MCF 10A (cell line): ENCODE measurements around the gene HNRNPC. TPM values are rescaled to one million over a fixed set of nuclear protein-coding genes. Genes with fewer than 3 reads are reported as not detected.

Experiments used
- BruUV-seq: library from RNA; stranded (reverse); fragments of 400-500 nt; replicated peaks from 2 replicates; lab custom pipeline; 2021; lab: Mats Ljungman, UMichigan
- CTCF ChIA-PET: fragments of 300-600 bp; sonication (Branson Sonifier 250); formaldehyde crosslinking; extraction: SDS; loops from one replicate; lab custom pipeline; 2021; ENCODE audit warnings: antibody characterized with exemption, inconsistent platforms; lab: Yijun Ruan, JAX
- POLR2A ChIA-PET: fragments of 300-600, 350-650 bp; sonication (Branson Sonifier 250); formaldehyde crosslinking; extraction: SDS; loops from one replicate; lab custom pipeline; 2020; ENCODE audit warnings: antibody characterized with exemption, inconsistent platforms; lab: Yijun Ruan, JAX
- DNase-seq: peaks from one replicate; pipeline ENCODE4 v3.0.0-alpha.2; 2018; ENCODE audit not compliant: unreplicated experiment
- H3K27ac Mint-ChIP-seq: one replicate; pipeline ENCODE4 v1.8.0; 2022; ENCODE audit warnings: mild to moderate bottlenecking, low read depth, mixed read lengths; ENCODE audit not compliant: unreplicated experiment
- H3K27me3 Mint-ChIP-seq: one replicate; pipeline ENCODE4 v1.8.0; 2022; ENCODE audit warnings: mixed read lengths; ENCODE audit not compliant: insufficient read depth, unreplicated experiment
- H3K36me3 Mint-ChIP-seq: one replicate; pipeline ENCODE4 v1.8.0; 2022; ENCODE audit warnings: mild to moderate bottlenecking, moderate library complexity, mixed read lengths; ENCODE audit not compliant: insufficient read depth, unreplicated experiment
- H3K4me1 Mint-ChIP-seq: one replicate; pipeline ENCODE4 v1.8.0; 2022; ENCODE audit warnings: mixed read lengths; ENCODE audit not compliant: insufficient read depth, unreplicated experiment
- H3K4me3 Mint-ChIP-seq: one replicate; pipeline ENCODE4 v1.8.0; 2022; ENCODE audit warnings: mild to moderate bottlenecking, moderate library complexity, mixed read lengths; ENCODE audit not compliant: unreplicated experiment
- H3K9me3 Mint-ChIP-seq: one replicate; pipeline ENCODE4 v1.8.0; 2022; ENCODE audit warnings: mixed read lengths; ENCODE audit not compliant: unreplicated experiment
- CTCF ChIP-seq: fragments of 200-600 bp; IDR thresholded peaks from one replicate; pipeline ENCODE4 v1.8.0; 2022; ENCODE audit warnings: antibody characterized with exemption, mild to moderate bottlenecking; ENCODE audit not compliant: unreplicated experiment
- intact Hi-C: fragments of 100-400 bp; cut with micrococcal nuclease; formaldehyde crosslinking; loops from 2 replicates; pipeline ENCODE4 v1.14.1; 2022
- total RNA-seq: library from RNA; stranded (reverse); gene quantifications from 2 replicates; pipeline ENCODE4 v1.2.3, GENCODE V29; 2022

The HNRNPC gene
- total RNA-seq, 1 experiment from 2014 or later, result 882 TPM

- Mint-ChIP-seq H3K9me3 (no peaks in the 10 kb centered on the region), H3K4me3 (no peak overlapping the region), H3K36me3 (no peaks in the 10 kb centered on the region), H3K4me1 (peaks cover 4% of the 10 kb centered on the region), H3K27ac (no peak overlapping the region), H3K27me3 (peaks cover 31% of the 10 kb centered on the region)
- intact Hi-C loops, result no loop called here
- TF ChIP-seq CTCF, result no peak
- ChIA-PET CTCF (interaction anchor here (0.5 kb wide), 2 partner anchors 35 to 152 kb away, joined by 3 to 4 read pairs; no protein-coding TSS in a partner anchor), POLR2A (no interaction called here)
- no peak for DNase-seq
- no TSS peak for BruUV-seq
These were observed 105.4 kb downstream of the HNRNPC start for GRCh38 chr14:21163871-21164291.

GRCh38 chr14:21162081-21162480 lies 107.2 kb downstream of the HNRNPC start:
- H3K27ac Mint-ChIP-seq, result no peak overlapping the region
- H3K4me1 Mint-ChIP-seq, result peaks cover 13% of the 10 kb centered on the region
- H3K27me3 Mint-ChIP-seq, result peaks cover 31% of the 10 kb centered on the region
- no peak for TF ChIP-seq CTCF
- ChIA-PET POLR2A (no interaction called here), CTCF (interaction anchor here (0.5 to 0.6 kb wide), 2 partner anchors 9 to 147 kb away, joined by 3 read pairs; no protein-coding TSS in a partner anchor)
- H3K36me3 Mint-ChIP-seq, result no peaks in the 10 kb centered on the region
- no TSS peak for BruUV-seq
- intact Hi-C loops, result no loop called here
- H3K4me3 Mint-ChIP-seq, result no peak overlapping the region
- H3K9me3 Mint-ChIP-seq, result no peaks in the 10 kb centered on the region
- no peak for DNase-seq

- Mint-ChIP-seq H3K4me3 (no peak overlapping the region), H3K27me3 (peaks cover 37% of the 10 kb centered on the region), H3K36me3 (no peaks in the 10 kb centered on the region), H3K4me1 (peaks cover 10% of the 10 kb centered on the region), H3K27ac (no peak overlapping the region), H3K9me3 (peaks cover 3% of the 10 kb centered on the region)
- TF ChIP-seq CTCF, result no peak
- intact Hi-C loops, result no loop called here
- DNase-seq, result no peak
- BruUV-seq, result no TSS peak
- CTCF ChIA-PET, result no interaction called here
- POLR2A ChIA-PET, result no interaction called here
These were observed 109.1 kb downstream of the HNRNPC start for GRCh38 chr14:21160061-21160610.

Other genes with a start within 250 kb of the HNRNPC start
- gene NDRG2, start 244.4 kb downstream of the HNRNPC start, total RNA-seq, result 0.81 and 0.82 TPM in 2 replicates
- not detected in 2 replicates for gene TPPP2, start 239.2 kb downstream of the HNRNPC start, total RNA-seq
- not detected in 2 replicates for gene RNASE13, start 234.6 kb downstream of the HNRNPC start, total RNA-seq
- gene RNASE7, start 227.1 kb downstream of the HNRNPC start, total RNA-seq, result 10.9 and 11.8 TPM in 2 replicates
- not detected in 2 replicates for gene RNASE8, start 211.6 kb downstream of the HNRNPC start, total RNA-seq
- gene ARHGEF40, start 199.1 kb downstream of the HNRNPC start, total RNA-seq, result 3.6 and 6.7 TPM in 2 replicates
- 18.4 and 33.8 TPM in 2 replicates for gene ZNF219, start 170.8 kb downstream of the HNRNPC start, total RNA-seq
- 0.59 and 1.6 TPM in 2 replicates for gene TMEM253, start 168.4 kb downstream of the HNRNPC start, total RNA-seq
- not detected in 2 replicates for gene OR5AU1, start 113.4 kb downstream of the HNRNPC start, total RNA-seq
- gene RPGRIP1, start 10.6 kb upstream of the HNRNPC start, total RNA-seq, result not detected in 2 replicates
- gene SUPT16H, start 114.6 kb upstream of the HNRNPC start, total RNA-seq, result 97.0 and 98.3 TPM in 2 replicates
- 70.7 and 78.1 TPM in 2 replicates for gene CHD8, start 186.7 kb upstream of the HNRNPC start, total RNA-seq
- 22.8 and 23.3 TPM in 2 replicates for gene RAB2B, start 207.5 kb upstream of the HNRNPC start, total RNA-seq
- 84.1 and 105 TPM in 2 replicates for gene TOX4, start 207.8 kb upstream of the HNRNPC start, total RNA-seq
- 36.4 and 46.7 TPM in 2 replicates for gene METTL3, start 241.9 kb upstream of the HNRNPC start, total RNA-seq